Fibroblast of gingiva (primary cell): ENCODE data around the gene KRT24.

Experiments
- DNase-seq: peaks from one replicate; pipeline ENCODE4 v3.0.0-alpha.2; 2011; ENCODE audit warnings: low read depth

Gene KRT24

DNA sequence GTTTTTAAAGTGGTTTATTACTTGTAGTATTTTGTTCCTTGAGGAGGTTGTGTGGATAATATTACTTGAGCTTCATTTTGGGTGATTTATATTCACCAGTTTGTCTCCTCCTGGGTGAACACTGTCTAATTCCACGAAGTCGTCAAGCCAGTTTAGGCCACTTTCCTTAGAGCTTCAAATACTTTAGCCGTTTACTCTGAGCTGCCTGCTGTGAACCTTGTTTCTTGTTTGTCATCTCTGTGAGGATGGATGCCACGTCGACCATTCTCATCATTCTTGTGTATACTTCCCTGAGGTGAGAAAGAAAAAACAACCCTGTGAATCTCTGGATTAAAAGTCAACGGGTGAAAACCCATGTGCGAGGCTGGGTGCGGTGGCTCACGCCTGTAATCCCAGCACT, 9.0 kb downstream of the KRT24 start:
- DNase-seq: no peak

DNA sequence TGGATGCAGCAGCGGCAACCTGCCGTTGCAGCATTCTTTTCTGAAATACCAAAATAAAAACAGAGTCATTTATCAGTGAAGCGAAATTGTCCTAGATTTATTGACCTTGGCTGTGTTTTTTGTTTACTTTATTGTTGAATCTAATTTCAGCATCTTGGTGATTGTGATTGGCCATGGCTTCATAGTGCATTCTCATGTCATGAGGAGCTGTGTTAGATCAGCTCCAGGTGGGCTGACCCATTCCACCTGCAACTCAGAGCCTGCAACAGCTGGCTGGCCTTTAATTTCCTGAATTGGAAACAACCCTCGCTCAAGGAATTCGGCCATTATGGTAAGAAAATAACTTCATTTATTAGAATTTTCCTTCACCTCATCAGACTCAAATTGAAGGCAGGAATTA, 16.4 kb downstream of the KRT24 start:
- DNase-seq: no peak

DNA sequence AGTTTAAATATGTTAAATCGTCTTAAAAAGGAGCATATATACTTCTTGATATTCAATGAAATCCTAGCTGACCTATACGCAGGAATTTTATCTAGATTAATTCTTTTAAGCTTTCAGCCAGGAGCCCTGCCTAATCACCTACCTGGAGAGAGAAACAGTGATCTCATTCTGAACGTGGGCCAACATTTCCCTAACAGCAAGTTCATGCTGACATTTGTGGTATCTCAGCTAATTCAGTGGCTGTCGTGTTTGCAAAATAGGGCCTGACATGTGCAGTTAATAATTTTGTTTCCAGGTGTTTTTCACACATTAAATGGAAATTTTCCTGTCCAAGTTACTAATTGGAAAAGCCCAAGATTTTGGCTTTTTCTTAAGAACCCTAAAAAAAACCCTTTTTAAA, 17.4 kb downstream of the KRT24 start:
- no peak for DNase-seq

DNA sequence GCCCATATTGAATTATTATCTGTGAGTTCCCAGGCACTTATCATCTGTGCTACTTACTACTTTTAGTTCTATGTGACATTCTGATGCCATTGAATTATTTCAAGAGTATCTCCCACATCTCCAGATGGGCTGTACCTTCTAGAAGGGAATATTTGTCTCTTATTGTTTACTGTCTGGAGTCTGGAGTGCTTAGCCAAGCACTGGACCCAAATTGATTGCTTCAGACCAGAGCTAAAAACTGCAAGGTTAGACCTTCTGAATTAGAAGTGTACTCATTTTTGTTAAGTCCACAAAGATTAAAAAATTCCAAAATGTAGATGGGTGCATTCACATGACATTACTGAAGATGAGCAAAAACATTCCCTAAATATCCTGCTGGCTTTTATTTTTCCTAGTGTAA, 22.6 kb downstream of the KRT24 start:
- no peak for DNase-seq

DNA sequence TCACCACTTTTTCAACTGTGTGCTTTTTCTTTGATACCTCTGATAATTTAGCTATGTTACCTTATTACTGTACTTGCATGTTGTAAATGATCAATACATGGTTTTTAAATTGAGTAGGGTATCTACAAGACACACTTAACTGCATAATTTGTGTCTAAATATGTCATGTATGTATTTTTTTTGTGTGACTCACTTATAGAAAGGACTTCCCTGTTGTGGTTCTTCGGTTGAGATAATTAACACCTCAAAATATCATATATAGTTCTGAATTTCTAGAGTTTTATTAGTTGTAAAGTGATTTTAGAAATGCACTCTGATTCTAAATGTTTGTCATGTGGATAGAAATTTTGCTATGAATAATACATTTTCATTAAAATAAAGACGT, 24.0 kb downstream of the KRT24 start:
- no peak for DNase-seq

DNA sequence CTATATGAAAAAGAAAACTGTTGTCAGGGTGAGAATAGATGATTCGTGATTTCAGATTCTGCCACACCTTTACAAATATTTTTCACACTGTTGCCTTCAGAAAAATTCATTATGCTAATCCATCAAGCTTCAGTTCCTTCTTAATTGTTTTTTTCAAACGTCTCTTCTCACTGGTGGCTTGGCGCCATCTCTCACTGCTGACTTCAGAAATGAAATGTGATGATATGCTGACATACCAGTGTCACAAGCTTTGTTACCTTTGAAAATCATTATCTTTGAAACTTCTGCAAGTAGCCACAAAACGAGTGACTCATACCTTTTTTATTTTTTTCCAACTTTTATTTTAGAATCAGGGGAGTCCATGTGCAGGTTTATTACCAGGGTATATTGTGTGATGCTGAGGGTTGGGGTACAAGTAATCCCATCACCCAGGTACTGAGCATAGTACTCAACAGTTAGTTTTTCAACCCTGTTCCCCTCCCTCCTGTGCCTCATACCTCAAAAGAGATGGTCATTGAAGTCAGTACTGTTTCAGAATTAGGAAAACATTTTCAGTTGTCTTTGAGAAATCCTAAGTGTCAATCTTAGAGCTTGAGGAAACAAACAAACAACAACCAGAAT, 24.5 kb downstream of the KRT24 start:
- no peak for DNase-seq

DNA sequence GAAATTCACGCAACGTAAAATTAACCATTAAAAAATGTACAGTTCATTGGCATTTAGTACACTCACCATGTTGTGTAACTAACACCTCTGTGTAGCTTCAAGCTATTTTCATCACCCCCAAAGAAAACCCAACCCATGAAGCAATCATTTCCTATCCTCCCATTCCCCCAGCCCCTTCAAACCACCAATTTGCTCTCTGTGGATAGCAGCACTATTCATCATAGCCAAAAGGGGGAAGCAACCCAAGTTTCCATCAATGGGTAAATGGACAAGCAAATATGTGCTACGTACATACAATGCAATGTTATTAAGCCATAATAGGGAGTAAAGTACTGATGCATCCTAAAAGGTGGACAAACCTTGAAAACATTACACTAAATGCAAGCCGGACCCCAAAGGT, 27.6 kb downstream of the KRT24 start:
- no peak for DNase-seq

DNA sequence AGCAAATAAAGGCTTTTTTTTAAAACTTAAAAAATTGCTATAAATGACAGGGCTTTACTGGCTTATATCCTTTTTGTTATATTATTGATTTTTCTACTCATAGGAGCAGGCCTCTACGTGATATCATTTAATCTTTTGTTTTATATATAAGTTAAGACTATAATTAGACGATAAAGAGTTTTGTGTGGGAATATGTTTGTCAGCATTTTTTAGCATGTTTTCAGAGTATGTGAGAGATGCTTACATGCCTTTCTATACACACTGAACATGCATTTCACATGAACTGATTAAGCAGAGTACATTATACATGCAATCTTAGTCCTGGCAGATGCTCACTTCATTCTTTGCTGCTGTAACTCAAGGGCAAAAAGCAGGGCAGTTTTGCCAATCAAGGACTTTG, 30.9 kb downstream of the KRT24 start:
- DNase-seq: no peak

DNA sequence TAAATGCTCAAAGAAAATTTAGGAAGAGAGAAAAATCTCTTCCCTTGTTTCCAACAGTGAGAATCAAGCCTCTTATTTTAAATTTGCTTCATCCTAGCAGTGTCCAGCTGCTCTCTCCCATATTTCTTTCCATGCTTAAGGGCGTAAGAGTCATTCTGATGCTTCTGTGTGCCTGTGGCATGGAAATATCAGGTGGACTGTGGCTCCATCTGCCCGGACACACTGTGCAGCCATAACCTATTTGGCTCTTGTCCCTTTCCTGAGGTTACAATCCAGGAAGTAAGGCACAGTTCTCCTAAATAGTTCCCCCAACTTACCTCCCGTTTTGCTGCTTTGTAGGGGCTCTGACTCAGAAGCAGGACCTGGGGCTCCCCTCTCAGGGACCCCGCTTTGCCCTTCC, 32.3 kb downstream of the KRT24 start:
- no peak for DNase-seq

DNA sequence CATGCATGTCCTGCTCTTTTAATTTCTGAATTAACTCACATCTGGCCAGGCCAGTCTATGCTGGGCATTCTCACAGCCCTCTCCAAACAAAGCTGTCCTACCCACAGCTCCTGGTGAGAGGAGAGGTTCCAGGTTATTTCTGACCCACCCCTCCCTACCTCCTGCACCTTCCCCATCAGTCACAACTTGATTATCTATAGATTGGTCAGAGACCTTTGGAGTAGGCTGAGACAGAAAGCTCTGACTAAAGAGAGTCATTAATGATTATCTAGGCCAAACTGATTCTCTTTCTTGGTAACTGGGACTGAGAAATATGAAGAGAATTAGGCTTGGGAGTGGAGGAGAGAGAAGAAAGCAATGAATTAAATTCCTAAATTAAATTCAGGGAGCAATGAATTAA, 37.2 kb downstream of the KRT24 start:
- no peak for DNase-seq

DNA sequence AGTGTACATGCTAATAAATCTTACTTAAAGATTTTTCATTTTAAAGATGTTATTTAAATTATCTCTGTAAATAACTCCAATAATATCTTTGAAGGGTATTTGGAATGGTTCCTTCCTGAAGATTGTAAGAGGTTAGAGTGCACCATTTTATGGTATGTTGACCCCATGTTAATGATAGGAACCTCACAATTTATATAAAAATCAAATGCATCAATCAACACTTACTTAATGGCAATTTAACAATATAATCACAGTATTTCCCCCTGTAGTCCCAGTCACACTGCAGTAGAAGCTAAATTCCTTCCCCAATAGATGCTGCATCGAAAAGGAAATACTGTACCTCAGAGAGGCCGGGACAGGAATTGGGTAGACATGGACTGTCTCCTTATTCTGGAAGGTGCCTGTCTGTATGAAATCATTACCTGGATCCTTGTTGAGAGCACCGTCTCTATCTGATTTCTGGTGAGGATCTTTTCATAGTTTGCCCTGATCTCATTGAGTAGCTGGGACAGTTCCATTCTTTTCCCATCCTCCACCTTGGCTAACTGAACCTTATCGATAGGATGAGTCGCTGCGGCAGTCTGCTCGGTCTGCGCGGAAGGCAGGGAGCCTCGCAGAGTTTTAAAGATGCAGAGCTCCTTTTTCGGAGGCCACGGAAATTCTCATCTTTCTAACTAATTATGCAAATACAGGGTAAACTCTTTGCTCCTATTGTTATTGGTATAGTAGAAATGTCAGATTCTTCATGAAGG, 38.8 kb downstream of the KRT24 start, which contains the start of gene KRT222:
Gene KRT222 (minus strand): TSS at position 596 of the 752 bp plus-strand sequence. CDS start 78 bp downstream, at position 518.
- DNase-seq: no peak

DNA sequence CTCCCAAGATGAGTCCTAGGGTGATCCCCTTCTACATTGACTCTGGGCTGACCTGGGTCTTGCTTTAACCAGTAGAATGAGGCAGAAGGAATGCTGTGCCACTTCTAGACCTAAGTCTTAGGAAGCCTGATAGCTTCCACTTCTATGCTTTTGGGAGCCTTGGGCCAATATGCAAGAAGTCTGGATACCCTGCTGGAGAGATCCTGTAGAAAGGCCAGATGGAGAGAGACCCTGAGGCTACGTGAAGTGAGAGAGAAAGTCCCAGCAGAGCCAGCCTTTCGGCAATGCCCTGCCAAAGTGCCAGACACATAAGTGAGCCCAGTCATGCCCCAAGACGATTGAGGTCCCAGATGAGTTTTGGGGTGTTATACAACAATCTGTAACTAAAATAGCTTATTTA, 40.3 kb downstream of the KRT24 start:
- no peak for DNase-seq

DNA sequence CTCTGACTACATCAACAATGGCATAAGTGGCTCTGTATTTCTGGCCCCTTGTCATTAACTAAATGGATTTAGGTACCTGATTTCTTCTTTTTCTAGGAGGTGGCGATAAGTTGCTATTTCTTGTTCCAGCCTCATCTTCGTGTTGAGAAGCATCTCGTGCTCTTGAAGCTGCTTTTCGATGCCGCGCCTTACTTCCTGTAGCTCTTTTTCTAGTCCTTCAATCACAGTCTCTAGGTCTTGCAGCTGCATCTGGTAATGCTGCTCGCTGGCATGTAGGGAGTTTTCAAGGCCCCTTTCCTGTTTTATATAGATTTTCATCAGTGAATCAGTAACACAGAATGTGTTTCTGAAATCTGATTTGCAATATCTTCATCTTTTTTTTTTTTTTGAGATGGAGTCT, 43.6 kb downstream of the KRT24 start:
- DNase-seq: no peak

DNA sequence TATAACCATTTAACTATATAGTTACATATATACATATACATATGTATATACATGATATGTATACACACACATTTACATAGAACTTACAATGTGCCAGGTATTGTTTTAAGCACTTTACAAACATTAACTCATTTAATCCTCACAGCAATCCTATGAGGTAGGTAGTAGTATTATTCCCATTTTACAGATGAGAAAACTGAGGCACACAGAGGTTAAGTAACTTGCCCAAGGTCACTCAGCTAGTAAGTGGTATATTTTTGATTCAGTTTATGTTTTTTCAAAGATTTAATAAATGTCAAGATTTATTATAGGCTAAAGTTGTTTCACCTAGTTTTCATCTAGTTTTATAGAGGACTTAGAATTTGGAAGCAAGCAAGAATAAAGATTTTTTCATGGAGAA, 45.2 kb downstream of the KRT24 start:
- DNase-seq: no peak

DNA sequence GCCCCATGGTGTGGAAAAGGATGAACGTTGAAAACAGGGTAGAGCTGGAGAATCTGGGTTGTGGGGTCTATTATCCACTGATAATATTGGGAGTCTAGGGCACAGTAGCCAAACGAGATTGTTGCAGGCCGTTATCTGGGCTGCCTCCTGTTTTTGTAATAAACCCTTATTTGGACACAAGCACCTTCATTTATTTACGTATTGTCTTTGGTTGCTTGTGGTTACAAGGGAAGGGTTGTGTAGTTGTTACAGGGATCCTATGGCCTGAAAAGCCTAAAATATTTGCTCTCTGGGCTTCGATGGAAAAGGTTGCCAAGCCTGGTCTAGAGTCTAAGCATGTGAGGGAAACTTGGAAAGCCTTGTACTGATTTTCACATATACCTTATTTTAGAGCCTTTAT, 51.6 kb downstream of the KRT24 start:
- no peak for DNase-seq

DNA sequence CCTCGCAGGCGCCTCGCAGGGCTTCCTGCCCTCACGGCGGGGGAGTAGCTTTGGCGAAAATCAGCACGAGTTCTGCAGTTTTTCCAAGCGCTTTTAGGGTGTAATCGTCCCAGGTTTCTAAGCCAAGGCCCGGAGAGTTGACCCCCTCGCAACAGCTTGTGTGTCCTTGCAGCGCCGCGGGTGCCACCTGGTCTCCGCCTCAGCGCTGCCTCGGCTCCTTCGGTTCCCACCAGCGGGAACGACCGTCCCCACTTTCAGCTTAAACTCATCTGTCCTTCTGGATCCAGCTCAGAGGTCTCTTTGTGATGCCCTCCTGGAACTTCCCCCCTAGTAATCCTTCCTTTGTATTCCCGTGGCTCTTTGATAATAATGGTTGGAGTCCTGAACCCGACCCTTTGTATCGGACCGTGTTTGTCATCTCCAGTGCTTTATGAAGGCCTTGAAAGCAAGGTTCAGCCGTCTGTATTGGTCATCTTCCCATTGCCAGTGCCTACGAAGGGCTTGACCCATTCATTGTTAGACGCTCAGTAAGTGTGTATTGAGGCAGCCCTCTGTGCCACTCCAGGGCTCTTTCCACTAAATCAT, 55.1 kb downstream of the KRT24 start:
- peak; percentile 19 for DNase-seq
